Activated naive CD8-positive, alpha-beta T cell treated with anti-CD3 and anti-CD28 coated beads, Interleukin-2, amount 10 ng/mL, durations not matched to agents 7 days and 5 days (primary cell): ENCODE measurements around the gene RCAN3. TPM values are rescaled to one million over a fixed set of nuclear protein-coding genes. Genes with fewer than 3 reads are reported as not detected.
"Not testable (repeated sequence)": the region's sequence is repeated elsewhere in the genome, so short reads cannot be mapped to it uniquely, and the experiment has no call there.

Experiments used
- ATAC-seq: fragments of 150-1000 bp; cut with Tn5 transposase; one replicate; pipeline ENCODE4 v1.10.0; 2021; ENCODE audit warnings: low read depth, moderate library complexity
- POLR2A ChIA-PET: fragments of 350-600 bp; sonication (Branson Sonifier 250); formaldehyde crosslinking; loops from one replicate; lab custom pipeline; 2021; ENCODE audit warnings: antibody characterized with exemption; lab: Charles Lee
- DNase-seq: peaks from one replicate; pipeline ENCODE4 v3.0.0; 2021
- H3K27ac Mint-ChIP-seq: one replicate; pipeline ENCODE4 v1.8.0; 2022; ENCODE audit warnings: mild to moderate bottlenecking, mixed read lengths
- H3K27me3 Mint-ChIP-seq: one replicate; pipeline ENCODE4 v1.8.0; 2022; ENCODE audit warnings: mild to moderate bottlenecking, moderate library complexity, mixed read lengths
- H3K36me3 Mint-ChIP-seq: one replicate; pipeline ENCODE4 v1.8.0; 2021; ENCODE audit warnings: mild to moderate bottlenecking, mixed read lengths
- H3K4me1 Mint-ChIP-seq: one replicate; pipeline ENCODE4 v1.8.0; 2021; ENCODE audit warnings: mixed read lengths
- H3K4me3 Mint-ChIP-seq: one replicate; pipeline ENCODE4 v1.8.0; 2022; ENCODE audit warnings: mild to moderate bottlenecking, moderate library complexity, mixed read lengths
- H3K9me3 Mint-ChIP-seq: one replicate; pipeline ENCODE4 v1.8.0; 2021; ENCODE audit warnings: mixed read lengths
- total RNA-seq, 2 experiments: library from RNA; stranded (reverse); gene quantifications; one replicate each; pipeline ENCODE4 v1.2.3, GENCODE V29; 2021

Gene RCAN3
- total RNA-seq, 2 experiments from 2014 or later: 77.4 to 84.8 TPM

GRCh38 chr1:24504560-24504959, 1.9 kb downstream of the RCAN3 start:
- Mint-ChIP-seq H3K27me3 (no peaks in the 10 kb centered on the region), H3K36me3 (peaks cover 26% of the 10 kb centered on the region), H3K4me1 (peaks cover 58% of the 10 kb centered on the region), H3K4me3 (peak overlapping the region; percentile 92), H3K9me3 (no peaks in the 10 kb centered on the region), H3K27ac (peak overlapping the region; percentile 93)
- POLR2A ChIA-PET: interaction anchor here (0.6 to 12.7 kb wide), 9 partner anchors 14 to 743 kb away, joined by 3 to 562 read pairs (median 7); partner anchors contain the start of genes NIPAL3, RSRP1 and STPG1
- DNase-seq (no peak), ATAC-seq (no peak)

- peaks cover 33% of the 10 kb centered on the region for H3K36me3 Mint-ChIP-seq
- ATAC-seq (no peak), DNase-seq (no peak)
- peaks cover 60% of the 10 kb centered on the region for H3K4me1 Mint-ChIP-seq
- H3K27me3 Mint-ChIP-seq: no peaks in the 10 kb centered on the region
- H3K4me3 Mint-ChIP-seq: peak overlapping the region; percentile 84
- POLR2A ChIA-PET: interaction anchor here (0.7 to 12.7 kb wide), 4 partner anchors 14 to 90 kb away, joined by 3 to 562 read pairs (median 108); partner anchors contain the start of genes NIPAL3 and STPG1
- peak overlapping the region; percentile 86 for H3K27ac Mint-ChIP-seq
- H3K9me3 Mint-ChIP-seq: no peaks in the 10 kb centered on the region
These were observed 3.2 kb downstream of the RCAN3 start for GRCh38 chr1:24505816-24506215.

GRCh38 chr1:24506691-24507381, 4.2 kb downstream of the RCAN3 start:
- Mint-ChIP-seq H3K27ac (peak overlapping the region; percentile 87), H3K4me1 (peaks cover 57% of the 10 kb centered on the region), H3K9me3 (no peaks in the 10 kb centered on the region), H3K36me3 (peaks cover 39% of the 10 kb centered on the region), H3K4me3 (peak overlapping the region; percentile 84), H3K27me3 (no peaks in the 10 kb centered on the region)
- ATAC-seq (no peak), DNase-seq (no peak)
- POLR2A ChIA-PET: interaction anchor here (0.9 to 12.7 kb wide), 7 partner anchors 19 to 458 kb away, joined by 3 to 562 read pairs (median 5); partner anchors contain the start of genes NIPAL3 and STPG1

GRCh38 chr1:24507405-24507804, 4.8 kb downstream of the RCAN3 start:
- Mint-ChIP-seq H3K4me3 (peak overlapping the region; percentile 84), H3K27ac (peak overlapping the region; percentile 87), H3K36me3 (peaks cover 40% of the 10 kb centered on the region), H3K4me1 (peaks cover 56% of the 10 kb centered on the region), H3K27me3 (no peaks in the 10 kb centered on the region), H3K9me3 (no peaks in the 10 kb centered on the region)
- DNase-seq (no peak), ATAC-seq (no peak)
- POLR2A ChIA-PET: interaction anchor here (0.9 to 12.7 kb wide), 7 partner anchors 18 to 458 kb away, joined by 3 to 562 read pairs (median 5); partner anchors contain the start of genes NIPAL3 and STPG1

GRCh38 chr1:24508911-24509310, 6.3 kb downstream of the RCAN3 start:
- Mint-ChIP-seq H3K9me3 (no peaks in the 10 kb centered on the region), H3K27me3 (no peaks in the 10 kb centered on the region), H3K4me1 (peaks cover 56% of the 10 kb centered on the region), H3K36me3 (peaks cover 39% of the 10 kb centered on the region), H3K4me3 (peak overlapping the region; percentile 21), H3K27ac (peak overlapping the region; percentile 49)
- POLR2A ChIA-PET: interaction anchor here (1.5 to 12.7 kb wide), 3 partner anchors 25 to 93 kb away, joined by 3 to 562 read pairs (median 203); partner anchors contain the start of genes NIPAL3 and STPG1
- ATAC-seq (no peak), DNase-seq (no peak)

GRCh38 chr1:24513706-24514105, 11.1 kb downstream of the RCAN3 start:
- no peak overlapping the region for H3K4me3 Mint-ChIP-seq

GRCh38 chr1:24514946-24515345, 12.3 kb downstream of the RCAN3 start:
- Mint-ChIP-seq H3K4me3 (no peak overlapping the region), H3K36me3 (peaks cover 35% of the 10 kb centered on the region), H3K27ac (no peak overlapping the region), H3K9me3 (peaks cover 2% of the 10 kb centered on the region), H3K4me1 (peaks cover 29% of the 10 kb centered on the region), H3K27me3 (no peaks in the 10 kb centered on the region)
- DNase-seq (no peak), ATAC-seq (no peak)
- POLR2A ChIA-PET: interaction anchor here (0.9 to 1.7 kb wide), 2 partner anchors 11 to 34 kb away, joined by 3 to 6 read pairs; no protein-coding TSS in a partner anchor

More at GRCh38 chr1:24513706-24514105, 11.1 kb downstream of the RCAN3 start:
- no peaks in the 10 kb centered on the region for H3K27me3 Mint-ChIP-seq
- POLR2A ChIA-PET: no interaction called here
- H3K9me3 Mint-ChIP-seq: no peaks in the 10 kb centered on the region
- peaks cover 40% of the 10 kb centered on the region for H3K36me3 Mint-ChIP-seq
- ATAC-seq (no peak), DNase-seq (no peak)
- H3K4me1 Mint-ChIP-seq: peaks cover 38% of the 10 kb centered on the region
- H3K27ac Mint-ChIP-seq: no peak overlapping the region

GRCh38 chr1:24515671-24516209, 13.1 kb downstream of the RCAN3 start:
- POLR2A ChIA-PET: interaction anchor here (0.6 to 1.7 kb wide), 5 partner anchors 8 to 34 kb away, joined by 3 to 6 read pairs (median 5); partner anchors contain the start of gene RCAN3
- not testable (repeated sequence) for H3K9me3 Mint-ChIP-seq, H3K27me3 Mint-ChIP-seq, H3K4me3 Mint-ChIP-seq, DNase-seq, ATAC-seq, H3K27ac Mint-ChIP-seq
- Mint-ChIP-seq H3K36me3 (peaks cover 36% of the 10 kb centered on the region), H3K4me1 (peaks cover 26% of the 10 kb centered on the region)

- no peaks in the 10 kb centered on the region for H3K27me3 Mint-ChIP-seq
- peaks cover 5% of the 10 kb centered on the region for H3K9me3 Mint-ChIP-seq
- ATAC-seq (no peak), DNase-seq (no peak)
- H3K4me3 Mint-ChIP-seq: no peak overlapping the region
- peaks cover 23% of the 10 kb centered on the region for H3K4me1 Mint-ChIP-seq
- H3K36me3 Mint-ChIP-seq: peaks cover 35% of the 10 kb centered on the region
- peak overlapping the region; percentile 54 for H3K27ac Mint-ChIP-seq
- POLR2A ChIA-PET: interaction anchor here (1.1 to 1.6 kb wide), 3 partner anchors 8 to 14 kb away, joined by 3 to 5 read pairs (median 3); partner anchors contain the start of gene RCAN3
These were observed 13.9 kb downstream of the RCAN3 start for GRCh38 chr1:24516506-24516905.

- peaks cover 34% of the 10 kb centered on the region for H3K36me3 Mint-ChIP-seq
- H3K4me3 Mint-ChIP-seq: no peak overlapping the region
- POLR2A ChIA-PET: no interaction called here
- ATAC-seq (no peak), DNase-seq (no peak)
- no peak overlapping the region for H3K27ac Mint-ChIP-seq
- H3K4me1 Mint-ChIP-seq: peaks cover 19% of the 10 kb centered on the region
- H3K9me3 Mint-ChIP-seq: peaks cover 5% of the 10 kb centered on the region
- H3K27me3 Mint-ChIP-seq: no peaks in the 10 kb centered on the region
These were observed 15.3 kb downstream of the RCAN3 start for GRCh38 chr1:24517898-24518297.

GRCh38 chr1:24520282-24520681, 17.6 kb downstream of the RCAN3 start:
- H3K4me3 Mint-ChIP-seq, H3K9me3 Mint-ChIP-seq, H3K27ac Mint-ChIP-seq, POLR2A ChIA-PET, DNase-seq, ATAC-seq, H3K27me3 Mint-ChIP-seq: not testable (repeated sequence)
- H3K36me3 Mint-ChIP-seq: peaks cover 33% of the 10 kb centered on the region
- peaks cover 19% of the 10 kb centered on the region for H3K4me1 Mint-ChIP-seq

GRCh38 chr1:24525606-24526005, 23.0 kb downstream of the RCAN3 start:
- DNase-seq: no peak
- peaks cover 20% of the 10 kb centered on the region for H3K36me3 Mint-ChIP-seq
- H3K9me3 Mint-ChIP-seq: no peaks in the 10 kb centered on the region
- H3K27me3 Mint-ChIP-seq: no peaks in the 10 kb centered on the region
- POLR2A ChIA-PET: interaction anchor here (0.9 to 2.9 kb wide), 7 partner anchors 11 to 112 kb away, joined by 3 to 18 read pairs (median 3); partner anchors contain the start of genes NIPAL3 and RCAN3
- H3K27ac Mint-ChIP-seq: peak overlapping the region; percentile 9
- ATAC-seq: no peak
- H3K4me1 Mint-ChIP-seq: peaks cover 15% of the 10 kb centered on the region
- no peak overlapping the region for H3K4me3 Mint-ChIP-seq

- H3K27ac Mint-ChIP-seq: peak overlapping the region; percentile 9
- no peaks in the 10 kb centered on the region for H3K9me3 Mint-ChIP-seq
- no peak for DNase-seq
- H3K36me3 Mint-ChIP-seq: peaks cover 19% of the 10 kb centered on the region
- H3K4me3 Mint-ChIP-seq: no peak overlapping the region
- ATAC-seq: no peak
- POLR2A ChIA-PET: interaction anchor here (0.9 to 2.9 kb wide), 8 partner anchors 11 to 113 kb away, joined by 3 to 18 read pairs (median 4); partner anchors contain the start of genes NIPAL3 and RCAN3
- peaks cover 13% of the 10 kb centered on the region for H3K4me1 Mint-ChIP-seq
- H3K27me3 Mint-ChIP-seq: no peaks in the 10 kb centered on the region
These were observed 23.4 kb downstream of the RCAN3 start for GRCh38 chr1:24526045-24526444.
